ENCODE results near the gene IL17RC.
"Not testable (repeated sequence)": the region's sequence is repeated elsewhere in the genome, so short reads cannot be mapped to it uniquely, and the experiment has no call there.

The IL17RC gene

GRCh38 chr3:9896755-9897407 is 20.0 kb upstream of the IL17RC start:
- DNase-seq: not testable (repeated sequence)

- DNase-seq: no peak
Measured at GRCh38 chr3:9897408-9898372, 19.2 kb upstream of the IL17RC start.

- no peak for DNase-seq
Measured at GRCh38 chr3:9898467-9899241, 18.2 kb upstream of the IL17RC start.

GRCh38 chr3:9899289-9899791 is 17.6 kb upstream of the IL17RC start:
- no peak for DNase-seq

GRCh38 chr3:9900965-9901415 is 15.9 kb upstream of the IL17RC start:
- not testable (repeated sequence) for DNase-seq

GRCh38 chr3:9901967-9902366 is 14.9 kb upstream of the IL17RC start:
- DNase-seq: no peak

- no peak for DNase-seq
Measured at GRCh38 chr3:9902372-9903237, 14.3 kb upstream of the IL17RC start, which contains the start of gene IL17RE. IL17RE (plus strand) TSS chr3:9902848; CDS start chr3:9902933, 85 bp downstream.

GRCh38 chr3:9903238-9903624 is 13.7 kb upstream of the IL17RC start:
- peak; percentile 70 for DNase-seq

GRCh38 chr3:9903904-9904303 is 13.0 kb upstream of the IL17RC start:
- no peak for DNase-seq

- DNase-seq: no peak
Measured at GRCh38 chr3:9906480-9906879, 10.4 kb upstream of the IL17RC start.

GRCh38 chr3:9908286-9908685 is 8.6 kb upstream of the IL17RC start:
- DNase-seq: no peak

- DNase-seq: no peak
Measured at GRCh38 chr3:9909221-9910013, 7.5 kb upstream of the IL17RC start.

- no peak for DNase-seq
Measured at GRCh38 chr3:9911863-9912262, 5.0 kb upstream of the IL17RC start.

GRCh38 chr3:9912294-9912935 is 4.5 kb upstream of the IL17RC start:
- DNase-seq: no peak

GRCh38 chr3:9913601-9914000 is 3.3 kb upstream of the IL17RC start:
- no peak for DNase-seq

GRCh38 chr3:9914011-9914410 is 2.9 kb upstream of the IL17RC start:
- no peak for DNase-seq

GRCh38 chr3:9914559-9915253 is 2.2 kb upstream of the IL17RC start:
- DNase-seq: no peak

GRCh38 chr3:9915254-9916141 is 1.4 kb upstream of the IL17RC start:
- DNase-seq: peak; percentile 70

- no peak for DNase-seq
Measured at GRCh38 chr3:9916346-9916733, 558 bp upstream of the IL17RC start.
